ENCODE data around the gene PHF14. TPM values are rescaled to one million over a fixed set of nuclear protein-coding genes. Genes with fewer than 3 reads are reported as not detected.

Gene PHF14
- total RNA-seq, 2 donors from 2014 or later: 25.1 to 25.7 TPM

DNA sequence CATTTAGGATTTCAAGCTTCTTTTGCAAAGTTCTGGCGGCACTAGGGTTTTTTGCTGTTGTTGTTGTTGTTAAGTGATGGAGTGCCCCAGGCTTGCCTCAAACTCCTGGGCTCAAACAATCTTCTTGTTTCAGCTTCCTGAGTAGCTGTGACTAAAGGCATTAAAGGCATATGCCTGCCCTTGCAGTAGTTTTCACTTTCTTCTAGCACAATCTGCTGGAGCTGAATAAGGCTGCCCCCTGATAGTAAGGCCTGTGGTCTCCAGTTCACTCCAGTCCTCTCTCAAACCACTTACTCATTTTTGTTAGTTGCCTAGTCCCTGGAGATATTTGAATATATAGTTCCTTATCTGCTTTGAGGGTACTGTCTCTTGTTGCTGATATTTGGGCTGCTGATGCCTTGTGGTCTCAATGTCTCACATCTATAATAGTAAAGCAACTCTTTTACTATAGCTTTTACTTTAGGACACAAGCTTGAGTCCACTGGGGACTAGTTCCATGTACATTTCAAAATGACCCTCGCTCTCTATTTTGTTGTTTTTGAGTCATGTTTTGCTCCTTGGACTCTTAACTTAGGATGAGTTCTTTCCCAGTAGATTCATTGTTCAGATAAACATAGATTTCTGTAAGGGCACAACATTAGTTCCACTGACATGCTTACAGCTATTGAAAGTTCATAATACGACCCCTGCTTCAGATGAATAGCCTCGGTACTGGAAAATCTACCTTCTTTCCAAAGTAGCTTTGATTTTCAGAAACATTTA is 25.5 kb downstream of the PHF14 start:
- Histone ChIP-seq H3K36me3 (no peaks in the 10 kb centered on the region), H3K4me3 (no peak overlapping the region), H3K9me3 (no peaks in the 10 kb centered on the region), H3K4me1 (replicated peaks) (no peaks in the 10 kb centered on the region), H3K27ac (no peak overlapping the region), H3K27me3 (replicated peaks; ENCODE audit: insufficient read depth) (no peaks in the 10 kb centered on the region)
- TF ChIP-seq, protein P1, sequence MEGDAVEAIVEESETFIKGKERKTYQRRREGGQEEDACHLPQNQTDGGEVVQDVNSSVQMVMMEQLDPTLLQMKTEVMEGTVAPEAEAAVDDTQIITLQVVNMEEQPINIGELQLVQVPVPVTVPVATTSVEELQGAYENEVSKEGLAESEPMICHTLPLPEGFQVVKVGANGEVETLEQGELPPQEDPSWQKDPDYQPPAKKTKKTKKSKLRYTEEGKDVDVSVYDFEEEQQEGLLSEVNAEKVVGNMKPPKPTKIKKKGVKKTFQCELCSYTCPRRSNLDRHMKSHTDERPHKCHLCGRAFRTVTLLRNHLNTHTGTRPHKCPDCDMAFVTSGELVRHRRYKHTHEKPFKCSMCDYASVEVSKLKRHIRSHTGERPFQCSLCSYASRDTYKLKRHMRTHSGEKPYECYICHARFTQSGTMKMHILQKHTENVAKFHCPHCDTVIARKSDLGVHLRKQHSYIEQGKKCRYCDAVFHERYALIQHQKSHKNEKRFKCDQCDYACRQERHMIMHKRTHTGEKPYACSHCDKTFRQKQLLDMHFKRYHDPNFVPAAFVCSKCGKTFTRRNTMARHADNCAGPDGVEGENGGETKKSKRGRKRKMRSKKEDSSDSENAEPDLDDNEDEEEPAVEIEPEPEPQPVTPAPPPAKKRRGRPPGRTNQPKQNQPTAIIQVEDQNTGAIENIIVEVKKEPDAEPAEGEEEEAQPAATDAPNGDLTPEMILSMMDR (IDR thresholded peaks at IDR 0.05): no peak
- TF ChIP-seq POLR2AphosphoS5 (IDR thresholded peaks at IDR 0.05) (no peak), POLR2A (IDR thresholded peaks at IDR 0.05) (no peak)
- WGBS: 86% methylated on average over 4 of the region's 4 CpGs
- DNase-seq (ENCODE audit: low spot score): no peak
- intact Hi-C loops (cut with DNase I): no loop called here

DNA sequence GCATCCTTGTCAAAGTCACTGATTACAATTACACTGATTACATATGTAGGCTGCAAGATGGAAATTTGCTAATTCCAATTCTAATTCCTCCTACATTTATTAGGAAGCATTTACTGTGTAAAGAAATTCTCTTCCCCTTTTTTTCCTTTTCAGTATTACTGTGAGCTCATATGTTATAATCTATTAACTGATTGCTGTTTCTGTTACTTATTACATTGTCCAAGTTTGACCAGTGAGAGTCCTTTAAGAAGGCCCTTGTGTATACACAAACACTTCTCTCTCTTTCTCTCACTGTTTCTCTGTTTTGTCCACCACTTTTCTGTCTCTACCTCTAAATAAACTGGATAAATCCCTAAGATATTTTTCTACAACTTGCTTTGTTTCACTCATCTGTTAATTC is 31.5 kb downstream of the PHF14 start:
- Histone ChIP-seq H3K9me3 (no peaks in the 10 kb centered on the region), H3K4me1 (replicated peaks) (no peaks in the 10 kb centered on the region), H3K4me3 (no peak overlapping the region), H3K27ac (no peak overlapping the region), H3K36me3 (no peaks in the 10 kb centered on the region), H3K27me3 (replicated peaks; ENCODE audit: insufficient read depth) (no peaks in the 10 kb centered on the region)
- TF ChIP-seq POLR2AphosphoS5 (IDR thresholded peaks at IDR 0.05): no peak
- no peak for TF ChIP-seq POLR2A (IDR thresholded peaks at IDR 0.05)
- TF ChIP-seq, protein P1 (IDR thresholded peaks at IDR 0.05): no peak
- no peak for DNase-seq (ENCODE audit: low spot score)
- intact Hi-C loops (cut with DNase I): no loop called here

DNA sequence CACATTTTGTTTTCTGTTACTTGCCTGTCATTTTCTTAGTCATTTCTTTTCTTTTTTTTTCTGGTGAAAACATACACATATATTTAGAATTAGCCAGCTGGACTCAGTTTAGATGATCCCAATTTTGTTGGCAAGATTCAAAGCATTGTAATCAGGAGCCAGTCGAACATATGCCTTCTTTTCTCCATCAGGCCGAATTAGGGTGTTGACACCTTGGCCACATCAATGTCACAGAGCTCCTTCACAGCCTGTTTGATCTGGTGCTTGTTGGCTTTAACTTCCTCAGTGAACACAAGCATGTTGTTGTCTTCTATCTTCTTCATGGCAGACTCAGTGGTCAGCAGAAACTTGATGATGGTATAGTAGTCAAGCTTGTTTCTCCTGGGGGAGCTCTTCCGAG is 32.6 kb downstream of the PHF14 start:
- no peak for DNase-seq (ENCODE audit: low spot score)
- Histone ChIP-seq H3K9me3 (no peaks in the 10 kb centered on the region), H3K36me3 (no peaks in the 10 kb centered on the region), H3K27me3 (replicated peaks; ENCODE audit: insufficient read depth) (no peaks in the 10 kb centered on the region), H3K4me3 (no peak overlapping the region), H3K4me1 (replicated peaks) (no peaks in the 10 kb centered on the region), H3K27ac (no peak overlapping the region)
- 80% methylated on average over 3 of the region's 3 CpGs for WGBS
- intact Hi-C loops (cut with DNase I): no loop called here
- TF ChIP-seq, protein P1 (IDR thresholded peaks at IDR 0.05): no peak

DNA sequence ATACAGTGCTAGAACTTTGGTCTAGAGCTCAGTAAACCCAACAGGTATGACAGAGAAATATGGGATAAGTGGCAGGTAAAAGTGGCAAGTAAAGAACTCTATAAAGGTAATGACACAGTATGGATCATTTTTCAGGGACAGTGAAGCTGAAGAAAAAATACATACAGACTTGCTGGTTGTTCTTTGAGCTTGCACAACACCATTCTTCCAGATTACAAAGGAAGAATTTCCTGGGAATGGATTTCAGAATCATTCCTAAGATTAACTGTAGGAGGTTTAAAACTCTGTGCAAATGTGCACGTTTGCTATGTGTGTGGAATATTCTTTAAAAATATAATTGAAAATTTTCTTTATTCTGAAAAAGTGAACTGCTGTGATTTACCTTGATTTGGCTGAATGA is 36.0 kb downstream of the PHF14 start:
- no peak for TF ChIP-seq POLR2A (IDR thresholded peaks at IDR 0.05)
- TF ChIP-seq, protein P1 (IDR thresholded peaks at IDR 0.05): no peak
- Histone ChIP-seq H3K27me3 (replicated peaks; ENCODE audit: insufficient read depth) (no peaks in the 10 kb centered on the region), H3K9me3 (no peaks in the 10 kb centered on the region), H3K27ac (no peak overlapping the region), H3K36me3 (no peaks in the 10 kb centered on the region), H3K4me1 (replicated peaks) (no peaks in the 10 kb centered on the region), H3K4me3 (no peak overlapping the region)
- no peak for DNase-seq (ENCODE audit: low spot score)
- 57% methylated on average over 1 of the region's 1 CpG for WGBS
- intact Hi-C loops (cut with DNase I): no loop called here

DNA sequence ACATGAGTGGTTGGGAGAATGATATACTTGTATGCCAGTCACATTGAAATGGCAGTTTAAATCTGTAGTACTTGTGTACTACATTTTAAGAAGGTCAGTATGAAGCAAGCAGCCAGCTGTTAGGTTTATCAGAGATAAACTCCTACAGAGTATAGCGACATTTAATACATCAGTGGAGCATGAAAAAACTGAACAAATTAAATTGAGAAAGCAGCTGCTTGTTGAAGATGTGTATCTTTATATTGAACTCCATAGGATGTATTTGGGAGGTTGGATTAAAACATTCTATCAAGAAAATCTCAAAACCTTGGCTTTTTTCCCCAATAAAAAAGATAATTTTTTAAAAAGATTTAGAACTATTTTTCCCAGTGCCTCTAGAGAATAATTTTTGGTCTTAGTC is 47.8 kb downstream of the PHF14 start:
- no peak for DNase-seq (ENCODE audit: low spot score)
- 90% methylated on average over 1 of the region's 1 CpG for WGBS
- H3K9me3 ChIP-seq: no peaks in the 10 kb centered on the region
- no peaks in the 10 kb centered on the region for H3K27me3 ChIP-seq (replicated peaks; ENCODE audit: insufficient read depth)
- H3K27ac ChIP-seq: no peak overlapping the region
- no peaks in the 10 kb centered on the region for H3K36me3 ChIP-seq
- no peak overlapping the region for H3K4me3 ChIP-seq
- H3K4me1 ChIP-seq (replicated peaks): no peaks in the 10 kb centered on the region
- intact Hi-C loops (cut with DNase I): no loop called here
- TF ChIP-seq POLR2AphosphoS5 (IDR thresholded peaks at IDR 0.05) (no peak), POLR2A (IDR thresholded peaks at IDR 0.05) (no peak)
- TF ChIP-seq, protein P1 (IDR thresholded peaks at IDR 0.05): no peak
